GM18517 (cell line): ENCODE measurements around the gene LIMD2.

Experiments
- ATAC-seq: cut with Tn5 transposase; IDR thresholded peaks from one replicate; pipeline ENCODE4 v1.9.1; 2021; ENCODE audit warnings: mild to moderate bottlenecking, moderate library complexity; ENCODE audit not compliant: unreplicated experiment

LIMD2 gene

DNA sequence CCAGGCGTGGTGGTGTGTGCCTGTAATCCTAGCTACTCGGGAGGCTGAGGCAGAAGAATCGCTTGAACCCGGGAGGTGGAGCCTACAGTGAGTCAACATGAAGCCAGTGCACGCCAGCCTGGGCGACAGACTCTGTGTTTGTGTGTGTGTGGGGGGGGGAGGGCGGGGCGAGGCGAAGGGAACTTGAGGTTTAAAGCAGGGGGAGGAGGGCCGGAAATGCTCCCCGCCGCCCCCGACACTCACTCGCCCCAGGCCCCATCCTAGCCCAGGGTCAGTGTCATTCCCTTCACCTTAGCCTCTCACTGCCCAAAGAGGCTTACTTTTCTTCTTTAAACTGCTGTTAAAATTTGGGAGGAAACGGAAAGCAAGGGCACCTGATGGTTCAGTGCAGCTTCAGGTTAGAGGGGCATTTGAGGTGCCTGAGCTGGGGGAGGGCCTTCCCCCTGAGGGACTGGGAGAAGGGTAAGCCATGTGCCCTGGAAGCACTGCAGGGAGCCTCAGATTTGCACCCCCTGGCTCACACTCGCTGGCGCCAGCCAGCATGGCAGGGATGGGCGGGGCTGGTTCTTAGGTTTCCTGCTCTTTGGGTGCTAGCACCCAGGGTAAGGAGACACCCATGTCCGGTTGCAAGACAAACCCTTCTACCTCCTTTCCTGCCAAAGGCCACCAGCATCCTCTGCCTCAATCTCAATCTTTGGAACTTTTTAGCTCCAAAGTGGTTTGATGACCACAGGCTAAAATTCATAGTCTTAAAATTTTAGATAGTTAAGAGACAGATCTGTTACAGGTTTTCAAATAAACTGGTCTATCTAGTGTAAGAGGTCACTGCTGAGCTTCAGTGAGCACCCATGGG lies 2.2 kb upstream of the LIMD2 start:
- no peak for ATAC-seq

DNA sequence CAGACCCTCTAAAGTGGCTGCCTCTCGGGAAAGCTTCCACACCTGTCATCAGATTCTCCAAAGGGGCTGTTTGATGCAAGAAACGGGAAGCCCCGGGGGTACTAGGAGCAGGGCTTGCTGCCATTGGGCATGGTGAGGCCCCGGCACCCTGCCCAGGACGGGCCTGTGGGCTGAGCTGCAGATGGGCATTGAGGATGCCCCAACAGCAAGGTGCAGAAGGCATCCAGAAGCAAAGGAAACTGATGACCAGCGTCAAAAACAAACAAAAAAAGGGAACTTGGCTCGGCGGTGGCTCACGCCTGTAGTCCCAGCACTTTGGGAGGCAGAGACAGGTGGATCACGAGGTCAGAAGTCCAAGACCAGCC lies 1.5 kb upstream of the LIMD2 start:
- no peak for ATAC-seq

DNA sequence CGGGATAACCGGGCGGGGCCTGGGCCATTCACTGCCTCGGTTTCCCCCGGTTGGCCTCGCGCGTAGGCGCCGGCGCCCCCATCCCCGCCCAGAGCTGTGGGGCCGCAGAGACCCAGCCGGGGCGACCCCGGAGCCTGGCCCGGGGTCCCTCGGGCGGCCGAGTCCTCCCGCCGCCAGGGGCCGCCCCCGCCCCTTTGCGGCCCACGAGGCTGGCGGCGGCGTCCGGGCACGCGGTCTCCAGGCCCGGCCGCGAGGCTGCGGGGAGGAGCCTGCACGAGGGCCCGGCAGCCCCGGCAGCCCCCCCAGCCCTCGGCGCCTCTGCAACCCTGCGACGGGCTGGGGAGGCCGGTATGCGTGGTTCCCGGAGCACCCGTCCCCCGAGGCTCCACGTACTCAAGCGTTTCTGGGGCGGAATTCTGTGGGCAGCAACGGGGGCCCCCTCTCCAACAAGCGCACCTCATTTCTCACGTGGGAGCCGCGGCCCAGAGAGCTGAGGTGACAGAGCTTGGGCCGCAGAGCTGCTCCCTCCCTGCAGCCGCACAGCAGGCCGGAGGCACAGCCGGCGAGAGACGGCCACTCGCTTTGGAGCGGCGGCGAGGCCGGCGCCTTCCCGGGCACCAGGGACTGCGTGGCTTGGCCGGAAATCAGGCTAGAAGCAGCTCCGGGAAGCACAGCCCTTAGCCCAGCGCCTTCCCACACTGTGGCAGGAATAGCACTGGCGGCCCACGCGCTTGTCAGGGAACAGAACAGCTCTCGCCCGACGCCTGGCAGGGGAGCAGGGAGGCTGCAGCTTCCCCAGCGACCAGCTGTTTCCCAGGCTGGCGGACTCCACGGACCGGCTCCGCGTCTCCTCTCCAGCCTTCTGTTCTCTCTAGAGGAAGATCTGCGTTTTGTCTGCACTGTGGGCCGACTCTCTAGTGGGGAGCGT lies 867 bp upstream of the LIMD2 start:
- no peak for ATAC-seq

DNA sequence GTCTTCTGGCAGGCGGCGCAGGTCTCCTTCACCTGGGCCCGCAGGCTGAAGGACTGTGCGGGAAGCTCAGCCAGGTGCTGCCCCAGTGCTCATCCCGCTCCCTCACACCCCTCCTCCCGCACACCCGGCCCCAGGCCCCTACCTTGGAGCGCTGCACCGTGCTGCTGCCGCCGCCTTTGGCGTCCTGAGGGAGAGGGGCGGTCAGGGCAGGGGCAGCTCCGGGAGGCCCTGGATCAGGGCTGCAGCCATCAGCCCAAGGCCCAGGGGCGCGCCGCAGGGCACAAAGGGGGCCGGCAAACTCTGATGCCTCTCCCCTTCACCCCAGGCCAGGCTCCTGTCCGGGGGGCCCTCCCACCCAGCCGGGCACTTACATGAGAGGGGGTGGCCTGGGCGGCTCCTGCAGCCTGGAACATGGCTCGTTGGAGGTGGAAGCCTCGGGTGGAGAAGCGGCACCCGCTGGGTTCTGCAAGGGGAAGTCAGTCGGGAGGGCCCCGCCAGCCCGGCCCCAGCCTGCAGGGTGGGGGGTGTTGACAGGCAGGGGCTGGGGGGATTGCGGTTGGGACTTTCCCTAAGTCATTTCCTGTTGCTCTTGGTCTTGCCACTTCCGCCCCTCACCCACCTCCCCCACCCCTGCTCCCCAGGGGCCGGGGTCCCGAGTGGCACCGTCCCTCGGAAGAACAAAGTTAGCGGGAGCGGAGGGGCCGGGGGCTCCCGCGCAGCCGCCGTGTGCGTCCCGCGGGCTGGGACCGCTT lies 863 bp downstream of the LIMD2 start:
- ATAC-seq: no peak

DNA sequence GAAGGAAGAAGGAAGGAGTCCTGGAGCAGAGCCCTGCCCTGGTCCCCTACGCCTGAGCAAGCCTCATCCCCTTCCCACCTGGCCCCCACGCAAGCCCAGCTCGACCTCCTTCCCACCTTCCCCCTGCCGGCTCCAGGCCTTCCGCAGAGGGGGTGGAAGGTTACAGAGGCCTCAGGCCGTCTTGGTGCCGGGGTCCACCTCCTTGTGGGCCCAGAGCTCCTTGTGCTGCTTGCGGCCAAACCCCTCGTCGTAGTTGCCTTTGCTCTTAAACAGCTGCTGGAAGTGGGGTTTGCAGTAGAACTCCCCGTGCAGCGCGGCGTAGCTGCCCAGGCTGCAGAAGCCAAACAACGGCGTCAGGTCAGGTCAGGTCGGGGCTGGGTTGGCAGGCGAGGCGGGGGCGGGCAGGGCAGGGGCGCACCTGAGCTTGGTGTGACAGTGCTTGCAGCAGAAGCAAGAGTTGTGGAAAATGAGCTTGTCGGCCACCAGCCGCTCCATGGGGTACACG lies 1.5 kb downstream of the LIMD2 start:
- no peak for ATAC-seq

DNA sequence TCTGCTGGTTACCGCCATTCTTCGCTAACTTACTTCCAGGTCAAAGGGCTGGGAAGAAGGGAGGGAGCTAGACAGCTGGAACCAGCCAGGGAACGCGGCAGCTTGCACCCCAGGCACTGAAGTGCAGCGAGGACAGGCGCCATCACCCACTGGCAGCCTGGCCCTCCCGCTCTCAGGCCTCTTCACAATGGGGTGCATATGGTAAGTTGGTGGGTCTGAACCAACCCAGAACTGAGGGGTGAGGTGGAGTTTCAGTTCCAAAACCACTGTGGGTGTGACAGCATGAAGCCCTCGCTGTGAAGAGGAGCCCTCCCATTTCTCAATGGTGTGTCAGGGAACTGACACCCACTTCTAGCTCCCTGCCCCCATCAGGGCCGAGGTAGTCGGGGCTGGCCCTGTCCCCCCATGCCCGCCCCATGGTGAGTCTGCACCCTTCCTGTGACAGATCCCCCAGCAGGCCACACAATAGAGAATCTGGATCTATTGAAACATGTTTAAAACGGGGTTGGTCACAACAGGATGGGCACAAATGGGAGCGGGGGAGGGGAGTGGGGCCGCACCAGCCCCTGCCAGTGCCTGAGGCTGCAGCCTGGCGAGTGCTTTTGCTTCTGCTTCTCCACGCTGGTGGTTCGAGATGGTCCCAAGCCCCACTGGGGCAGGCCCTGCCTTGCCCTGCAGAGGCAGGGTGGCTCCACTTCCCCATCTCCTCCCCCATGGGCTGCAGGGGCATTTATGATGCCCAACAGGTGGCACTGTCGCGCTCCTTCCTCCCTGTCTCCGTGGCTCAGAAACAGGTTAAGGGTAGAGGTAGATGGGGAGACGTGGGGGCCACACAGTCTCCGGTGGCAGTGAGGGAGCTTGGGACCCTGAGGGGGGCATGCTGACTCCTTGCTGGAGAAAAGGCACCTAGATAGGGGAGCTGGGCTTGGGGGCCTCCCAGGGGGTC lies 2.3 kb downstream of the LIMD2 start:
- ATAC-seq: peak; percentile 37

DNA sequence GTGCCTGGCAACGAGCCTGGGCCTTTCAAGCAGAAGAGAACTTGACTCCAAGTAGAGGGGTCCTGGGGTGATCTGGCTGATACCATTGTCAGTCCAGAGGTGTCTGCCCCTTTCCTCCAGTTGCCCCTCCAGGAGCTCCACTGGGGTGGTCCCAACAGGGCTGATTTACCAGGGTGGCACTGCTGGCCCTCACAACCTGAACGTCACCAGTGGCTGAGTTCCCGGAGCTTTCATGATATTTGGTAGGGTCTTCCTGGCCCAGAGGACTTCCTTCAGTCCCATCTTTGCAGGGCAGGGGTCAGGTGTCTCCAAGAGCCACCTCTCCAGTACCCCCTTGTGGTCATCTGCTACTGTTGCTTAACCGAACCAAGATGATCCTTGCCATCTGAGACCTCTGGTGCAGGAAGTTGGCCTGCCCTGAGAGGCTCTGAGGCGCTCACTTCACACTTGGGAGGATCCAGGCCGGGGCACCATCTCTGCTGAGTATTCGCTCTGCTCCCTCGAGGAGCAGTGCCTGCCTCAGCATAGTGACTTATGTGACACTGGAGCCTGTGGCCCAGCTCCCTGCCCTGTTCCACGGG lies 3.5 kb downstream of the LIMD2 start:
- ATAC-seq: no peak

DNA sequence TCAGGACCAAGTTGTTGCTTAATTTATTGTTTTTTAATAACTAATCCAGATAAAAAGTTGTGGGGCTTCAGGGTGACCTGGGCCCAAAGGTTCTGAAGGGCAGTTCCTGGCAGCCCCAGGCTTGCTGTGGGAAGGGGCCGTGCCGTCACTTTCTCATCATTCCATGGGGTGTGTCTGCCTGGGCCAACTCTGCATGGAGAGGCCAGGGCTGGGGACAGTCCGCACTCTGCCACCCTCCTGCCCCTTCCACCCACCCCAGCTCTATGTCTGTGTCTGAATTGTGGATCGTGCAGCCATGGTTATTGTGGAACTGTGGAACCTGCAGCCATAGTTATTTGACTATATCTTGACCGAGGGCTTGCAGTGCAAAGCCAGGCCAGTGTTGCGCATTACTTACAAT lies 4.0 kb downstream of the LIMD2 start:
- ATAC-seq: no peak

DNA sequence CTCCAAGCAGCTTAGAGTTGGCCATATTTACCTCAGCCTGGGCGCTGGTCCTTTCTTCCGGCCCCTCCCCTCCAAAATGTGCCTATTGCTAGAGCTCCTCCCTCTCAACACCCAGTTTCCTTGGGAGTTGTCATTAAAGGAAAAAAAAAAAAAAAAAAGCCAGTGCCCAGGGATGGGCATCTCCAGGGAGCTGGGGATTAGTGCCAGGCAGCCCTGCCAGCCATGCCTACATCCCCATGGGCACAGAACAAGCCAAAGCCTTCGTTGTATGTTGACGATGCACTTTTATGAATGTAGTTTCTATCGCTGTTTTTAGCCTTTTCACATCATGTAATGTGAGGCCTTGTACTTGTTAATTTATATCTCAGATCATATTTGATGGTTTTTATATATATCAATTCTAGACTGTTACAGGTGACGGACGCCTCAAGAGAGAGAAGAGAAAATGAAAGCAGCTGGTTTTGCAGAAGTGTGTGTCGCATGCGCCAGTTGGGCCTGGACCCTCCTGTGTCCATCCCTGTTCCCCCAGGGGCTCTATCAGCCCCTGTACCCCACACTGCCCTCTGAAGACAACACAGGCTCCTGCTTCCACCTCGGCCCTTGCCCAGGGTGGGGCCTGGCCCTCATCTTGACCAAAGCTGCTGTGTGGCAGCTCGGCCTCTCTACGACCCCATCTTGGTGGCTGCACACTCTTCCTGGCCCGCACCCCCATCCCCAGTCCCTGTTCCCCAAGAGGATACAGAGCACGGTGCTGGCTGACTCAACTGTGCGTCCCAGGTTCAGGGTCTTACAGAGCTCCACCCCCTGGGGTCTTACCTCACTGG lies 4.8 kb downstream of the LIMD2 start:
- no peak for ATAC-seq

DNA sequence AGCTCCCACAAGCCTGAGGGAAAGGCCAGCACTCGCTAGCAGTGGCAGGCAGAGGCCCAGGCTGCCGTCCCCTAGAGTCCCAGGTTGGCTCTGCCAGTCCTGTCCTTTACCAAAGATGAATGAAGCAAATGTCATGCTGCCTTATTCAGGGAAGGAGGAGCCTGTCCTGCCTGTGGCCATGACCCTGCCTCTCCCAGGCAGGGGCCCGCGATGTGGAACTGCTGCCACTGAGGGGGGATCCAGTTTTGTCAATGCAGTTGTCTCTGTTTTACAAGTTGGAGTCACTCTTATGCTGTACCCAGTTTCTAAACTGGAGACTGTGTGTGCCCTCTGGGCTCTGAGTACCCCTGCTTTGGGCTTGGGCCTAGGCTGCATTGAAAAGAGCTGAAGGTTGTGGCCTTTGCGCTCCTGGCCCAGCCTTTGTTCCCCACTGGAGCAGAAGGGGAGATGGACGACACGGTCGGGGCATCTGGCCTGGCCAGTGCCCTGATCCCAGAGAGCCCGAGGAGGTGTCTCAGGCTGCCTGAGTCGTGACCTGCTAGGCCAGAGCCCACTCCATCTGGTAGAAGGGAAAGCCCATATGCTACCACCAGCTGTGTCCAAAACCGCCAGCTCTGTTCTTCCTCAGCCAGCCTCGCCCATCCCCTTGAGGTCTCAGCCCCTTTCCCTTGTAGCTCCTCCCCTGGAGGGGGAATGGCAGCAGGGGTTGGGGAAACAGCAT lies 5.5 kb downstream of the LIMD2 start:
- no peak for ATAC-seq

DNA sequence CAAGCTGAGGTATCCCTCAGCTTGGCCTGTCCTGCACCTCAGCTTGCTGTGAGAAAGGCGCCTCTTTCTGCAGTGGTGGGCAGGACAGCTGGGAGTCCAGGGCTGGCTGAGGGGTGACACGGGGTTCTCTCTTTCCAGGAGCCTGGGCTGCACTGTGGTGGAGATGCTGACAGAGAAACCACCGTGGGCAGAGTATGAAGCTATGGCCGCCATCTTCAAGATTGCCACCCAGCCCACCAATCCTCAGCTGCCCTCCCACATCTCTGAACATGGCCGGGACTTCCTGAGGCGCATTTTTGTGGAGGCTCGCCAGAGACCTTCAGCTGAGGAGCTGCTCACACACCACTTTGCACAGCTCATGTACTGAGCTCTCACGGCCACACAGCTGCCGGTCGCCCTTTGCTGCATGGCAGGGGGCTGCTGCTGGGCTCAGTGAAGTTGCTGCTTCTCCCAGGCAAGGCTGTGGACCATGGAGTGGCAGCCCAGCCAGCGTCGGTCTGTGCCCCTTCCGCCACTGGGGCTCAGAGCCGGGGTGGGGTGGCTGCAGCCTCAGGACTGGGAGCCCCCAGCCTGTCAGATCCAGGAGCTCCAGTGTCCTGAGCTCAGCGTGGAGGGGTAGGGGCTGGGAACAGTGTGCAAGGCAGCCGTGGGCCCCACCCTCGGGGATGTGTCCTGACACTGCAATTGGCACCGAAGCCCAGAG lies 6.4 kb downstream of the LIMD2 start:
- ATAC-seq: no peak

DNA sequence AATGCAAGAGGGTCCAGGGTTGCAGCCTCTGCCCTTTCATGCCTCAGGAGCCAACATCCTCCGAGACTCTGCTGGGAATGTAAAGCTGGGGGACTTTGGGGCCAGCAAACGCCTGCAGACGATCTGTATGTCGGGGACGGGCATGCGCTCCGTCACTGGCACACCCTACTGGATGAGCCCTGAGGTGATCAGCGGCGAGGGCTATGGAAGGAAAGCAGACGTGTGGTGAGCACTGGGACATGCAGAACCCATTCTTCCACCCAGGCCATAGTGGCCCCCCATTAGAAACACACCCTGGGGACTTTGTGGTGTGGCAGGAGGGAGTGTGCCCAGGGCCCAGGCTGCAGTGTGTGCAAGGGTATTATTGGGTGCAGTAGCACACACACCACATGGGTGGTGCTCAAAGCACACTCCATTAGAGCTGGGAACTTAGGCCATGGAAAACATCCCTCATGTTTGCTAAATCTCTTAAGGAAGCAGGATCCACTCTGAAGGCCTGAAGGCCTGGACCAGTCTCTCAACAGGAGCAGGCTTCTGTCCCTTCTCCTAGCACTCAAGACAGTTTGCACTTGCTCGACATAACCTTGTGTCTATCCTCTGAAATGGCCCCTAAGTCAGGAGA lies 7.6 kb downstream of the LIMD2 start:
- no peak for ATAC-seq

DNA sequence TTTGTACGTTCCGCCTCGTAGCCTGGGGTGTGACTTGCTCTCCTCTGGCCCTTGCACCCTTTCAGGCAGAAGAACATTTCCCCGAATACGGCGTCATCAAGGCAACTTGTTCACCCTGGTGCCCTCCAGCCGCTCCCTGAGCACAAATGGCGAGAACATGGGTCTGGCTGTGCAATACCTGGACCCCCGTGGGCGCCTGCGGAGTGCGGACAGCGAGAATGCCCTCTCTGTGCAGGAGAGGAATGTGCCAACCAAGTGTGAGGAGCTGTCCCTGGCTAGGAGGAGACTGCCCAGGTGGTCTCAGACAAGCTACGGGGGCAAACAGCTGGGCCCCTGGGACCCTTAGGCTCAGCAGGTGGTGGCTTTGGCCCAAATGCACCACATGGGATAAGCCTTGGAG lies 10.4 kb downstream of the LIMD2 start:
- ATAC-seq: no peak

DNA sequence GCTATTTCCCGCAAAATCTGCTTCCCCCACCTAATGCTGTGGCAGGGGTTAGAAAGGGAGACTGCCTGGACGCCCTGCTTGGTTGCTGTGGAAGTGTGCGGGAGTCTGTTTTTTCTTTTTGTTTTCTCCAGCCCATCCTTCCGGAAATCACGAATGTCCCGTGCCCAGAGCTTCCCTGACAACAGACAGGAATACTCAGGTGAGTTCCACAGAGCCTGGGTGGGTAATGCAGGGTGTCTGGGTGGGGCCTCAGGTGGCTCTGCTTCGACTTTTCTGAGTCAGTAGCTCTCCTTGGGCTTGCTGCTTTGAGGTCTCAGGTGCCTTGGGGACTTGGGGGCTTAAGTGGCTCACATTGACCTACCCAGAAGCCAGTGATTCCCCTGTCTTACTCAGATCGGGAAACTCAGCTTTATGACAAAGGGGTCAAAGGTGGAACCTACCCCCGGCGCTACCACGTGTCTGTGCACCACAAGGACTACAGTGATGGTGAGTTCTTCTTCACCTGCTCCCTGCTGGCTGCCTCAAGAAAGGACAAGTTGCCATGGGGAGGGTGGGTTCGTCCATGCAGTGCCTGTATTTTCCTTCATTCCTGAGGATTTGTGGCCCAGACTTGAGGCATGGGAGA lies 11.4 kb downstream of the LIMD2 start:
- ATAC-seq: no peak

DNA sequence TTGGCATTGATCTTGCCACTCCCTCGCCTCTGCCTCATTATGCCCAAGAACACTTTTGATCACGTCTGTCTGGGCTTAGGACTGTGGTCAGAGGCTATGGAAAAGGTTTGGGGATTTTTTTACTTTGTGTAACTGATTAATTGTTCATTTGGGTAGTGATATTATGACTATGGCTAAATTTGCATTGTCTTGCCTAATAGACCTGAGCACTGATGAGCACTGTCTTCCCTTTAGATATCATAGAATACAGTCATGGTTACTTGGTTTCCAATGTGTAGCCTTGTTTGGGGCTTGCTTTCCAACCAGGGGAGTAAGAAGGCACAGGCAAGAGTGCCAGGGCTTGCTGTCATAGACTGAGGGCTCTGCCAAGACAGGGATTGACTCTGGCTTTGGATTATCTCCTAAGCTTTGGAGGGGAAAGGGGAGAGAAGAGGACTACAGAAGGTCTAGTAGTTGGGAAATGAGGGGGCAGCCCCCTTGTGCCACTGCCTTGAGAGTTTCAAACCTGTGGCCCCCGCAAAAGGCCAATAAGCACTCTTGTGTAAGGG lies 13.7 kb downstream of the LIMD2 start:
- no peak for ATAC-seq

DNA sequence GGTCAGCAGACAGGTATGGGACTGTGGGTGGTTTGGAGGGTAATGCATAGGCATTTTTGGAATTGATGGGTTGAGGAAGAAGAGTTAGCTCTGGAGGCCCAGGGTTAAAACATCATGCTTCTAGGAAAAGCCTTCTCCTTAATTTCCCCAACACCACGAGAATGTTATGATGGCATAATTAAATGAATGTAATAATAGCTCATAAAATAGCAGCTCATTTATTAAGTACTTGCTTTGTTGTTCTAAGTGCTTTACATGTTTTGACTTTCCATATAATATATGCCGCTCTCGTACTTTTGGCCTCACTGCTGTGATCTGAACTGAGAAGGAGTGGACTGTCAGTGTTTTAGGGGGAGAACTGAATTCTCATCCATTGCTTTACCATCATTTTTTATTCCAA lies 14.3 kb downstream of the LIMD2 start:
- ATAC-seq: no peak
